Activated CD8-positive, alpha-beta memory T cell treated with anti-CD3 and anti-CD28 coated beads, Interleukin-2, amount 50 U/mL, for 24 hours (primary cell): ENCODE results near the gene MCAT.

Experiments used
- DNase-seq: peaks from one replicate; pipeline ENCODE4 v3.0.0-alpha.2; 2020; ENCODE audit errors: extremely low read depth

MCAT gene

GRCh38 chr22:43172191-43172590 lies 29.0 kb upstream of the MCAT start:
- DNase-seq = no peak

- DNase-seq = no peak
These were observed 28.4 kb upstream of the MCAT start for GRCh38 chr22:43171607-43172006.

DNA sequence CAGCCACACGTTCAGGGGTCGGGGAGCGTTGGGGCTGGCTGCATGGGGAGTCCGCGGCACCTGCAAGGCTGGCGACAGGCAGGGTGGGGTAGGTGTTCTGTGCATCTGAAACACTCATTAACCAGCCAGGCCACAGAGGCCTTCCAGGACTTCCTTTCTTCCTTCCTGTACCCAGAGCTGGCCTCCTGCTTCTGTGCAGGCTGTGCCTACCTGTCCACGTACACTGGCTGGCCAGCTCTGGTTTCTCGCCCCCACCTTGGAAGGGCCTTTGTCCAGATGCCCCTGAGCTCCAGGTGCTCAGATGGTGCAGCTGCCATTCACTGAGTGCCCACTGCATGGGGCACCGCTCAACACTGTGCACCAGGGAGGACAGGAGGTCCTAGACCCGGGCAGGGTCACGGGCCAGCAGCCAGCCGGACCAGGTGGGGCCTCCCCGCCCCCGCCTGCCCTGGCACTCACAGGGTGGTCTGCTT lies 27.9 kb upstream of the MCAT start:
- DNase-seq = no peak

DNA sequence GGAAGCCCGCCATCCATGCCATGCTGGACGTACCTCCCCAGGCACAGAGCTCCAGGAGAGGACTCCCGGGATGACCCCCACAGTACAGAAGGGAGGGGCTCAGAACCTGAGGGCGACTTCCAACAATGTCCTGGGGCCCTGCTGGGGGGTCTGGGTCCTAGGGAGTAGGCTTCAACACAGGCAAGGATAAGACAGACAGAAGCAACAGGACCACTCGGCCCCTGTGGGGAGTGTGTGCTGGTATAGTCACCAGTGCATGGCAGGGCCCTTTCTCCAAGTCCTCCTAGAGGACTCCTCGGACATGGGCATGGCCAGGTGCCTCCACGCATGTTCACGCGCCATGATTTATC lies 26.9 kb upstream of the MCAT start:
- no peak for DNase-seq

GRCh38 chr22:43169310-43170130 lies 26.3 kb upstream of the MCAT start:
- no peak for DNase-seq

DNA sequence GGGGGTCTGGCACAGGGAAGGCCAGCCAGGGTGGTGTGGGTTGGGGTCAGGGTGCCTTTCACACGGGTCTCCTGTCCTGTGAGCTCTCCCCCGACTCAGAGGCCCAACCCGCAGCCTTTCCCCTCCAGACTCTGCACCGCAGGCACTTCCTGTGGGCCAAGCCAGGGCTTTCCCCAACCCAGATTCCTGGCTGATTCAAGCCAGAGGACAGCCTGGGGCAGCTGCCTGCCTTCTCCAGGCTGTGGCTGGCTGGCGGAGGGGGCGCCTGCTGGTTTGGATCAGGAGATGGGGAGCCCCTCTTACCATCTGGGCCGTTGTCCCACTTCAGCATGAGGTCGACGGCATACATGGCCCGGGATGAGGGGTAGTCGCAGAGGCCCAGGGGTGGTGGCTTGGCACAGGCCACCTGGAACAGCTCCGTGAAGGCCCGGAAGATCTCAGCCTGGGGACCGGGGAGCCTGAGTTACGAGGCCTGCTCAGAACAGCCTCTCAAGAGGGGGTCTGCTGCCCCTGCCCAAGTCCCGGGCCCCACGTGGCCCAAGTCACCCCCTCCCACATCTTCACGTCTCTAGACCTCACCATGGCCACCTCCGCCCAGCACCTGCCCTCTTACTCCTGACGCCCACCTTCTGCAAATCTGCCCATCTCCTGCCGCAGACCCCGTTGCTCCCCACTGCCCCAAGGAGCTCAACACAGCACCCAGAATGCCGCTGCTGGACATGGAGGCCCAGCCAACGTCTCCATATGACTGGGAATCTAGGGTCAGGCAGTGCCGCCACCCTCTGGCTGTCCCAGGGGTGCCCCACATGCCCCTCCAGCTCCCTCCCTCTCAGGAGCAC lies 25.5 kb upstream of the MCAT start:
- no peak for DNase-seq

DNA sequence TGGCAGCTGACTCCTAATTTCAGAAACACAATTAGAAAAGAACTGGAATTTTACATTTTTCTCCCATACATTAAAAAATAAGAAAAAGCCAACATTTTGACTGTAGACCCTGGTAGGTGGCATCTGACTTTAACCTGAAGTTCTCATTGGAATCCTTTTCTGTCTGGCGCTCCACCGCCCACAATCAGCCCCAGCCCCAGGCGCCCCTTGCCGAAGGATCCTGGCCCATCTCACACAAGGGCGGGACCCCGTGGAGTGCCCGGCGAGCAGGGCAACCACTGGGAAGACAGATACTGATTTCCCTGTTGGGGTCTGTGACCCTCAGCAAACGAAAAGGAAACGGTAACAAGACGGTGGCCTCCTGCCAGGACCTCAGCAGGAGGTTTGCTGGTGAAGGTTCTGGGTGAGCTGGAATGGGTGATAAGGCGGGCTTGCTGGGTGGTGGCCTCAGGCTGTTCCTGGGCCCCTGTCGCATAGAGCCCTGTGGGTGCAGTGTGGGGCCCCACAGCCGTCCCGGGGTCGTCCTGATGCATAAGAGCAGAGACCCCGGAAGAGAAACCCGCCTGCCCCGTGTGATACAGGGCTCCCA lies 23.9 kb upstream of the MCAT start:
- no peak for DNase-seq

DNA sequence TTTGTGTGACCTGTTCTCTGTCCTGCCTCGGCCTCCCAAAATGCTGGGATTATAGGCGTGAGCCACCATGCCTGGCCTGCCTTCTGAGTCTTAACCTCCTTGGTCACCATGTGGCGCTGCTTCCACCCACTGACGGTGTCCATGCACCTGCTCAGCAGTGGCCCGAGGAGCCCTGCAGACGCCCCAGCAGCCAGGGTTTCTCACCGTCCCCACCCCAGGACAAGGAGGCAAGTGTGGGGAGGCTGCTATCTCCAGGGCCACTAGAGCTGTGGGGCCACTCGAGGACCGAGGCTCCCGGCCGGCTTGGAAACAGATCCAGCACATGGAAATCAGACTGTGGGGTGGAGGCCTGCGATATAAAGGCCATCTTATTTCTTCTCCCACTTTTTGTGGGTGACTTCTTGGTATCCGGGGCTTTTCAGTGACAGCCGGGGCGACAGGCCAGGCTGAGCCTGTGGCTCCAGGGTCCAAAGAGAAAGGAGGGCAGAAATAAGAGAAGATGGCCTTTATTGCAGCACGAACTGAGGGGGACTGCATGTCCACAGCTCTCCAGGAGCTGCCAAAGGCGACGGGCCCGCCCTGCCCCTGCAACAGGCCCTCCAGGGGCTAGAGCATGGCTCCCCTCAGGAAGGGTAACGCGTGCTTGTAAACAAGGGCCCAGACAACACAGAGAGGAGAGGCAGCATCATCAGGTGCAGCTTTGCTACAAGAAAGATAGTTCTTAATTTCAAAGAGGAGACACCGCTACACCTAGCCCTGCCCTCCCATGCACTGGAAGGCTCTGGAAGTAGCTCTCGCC lies 23.1 kb upstream of the MCAT start:
- DNase-seq = no peak

DNA sequence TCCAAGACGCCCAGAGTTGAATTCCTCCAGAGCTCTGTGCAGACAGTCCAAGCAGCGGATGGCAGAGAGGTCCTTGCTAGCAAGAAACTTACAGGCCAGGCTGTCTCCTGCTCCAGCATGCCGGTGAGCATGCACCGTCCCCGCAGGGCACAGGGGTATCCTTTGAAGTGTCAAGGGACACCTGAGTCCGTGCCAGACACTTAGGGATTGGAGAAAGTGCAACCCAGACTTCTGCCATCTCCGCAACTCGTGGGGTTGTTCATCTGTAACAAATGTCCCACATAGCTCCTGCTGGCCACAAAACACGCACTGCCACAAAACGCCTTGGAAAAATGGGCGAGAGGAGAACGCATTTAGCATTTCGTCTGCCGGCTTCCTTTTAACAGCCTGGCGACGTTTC lies 21.4 kb upstream of the MCAT start:
- no peak for DNase-seq

DNA sequence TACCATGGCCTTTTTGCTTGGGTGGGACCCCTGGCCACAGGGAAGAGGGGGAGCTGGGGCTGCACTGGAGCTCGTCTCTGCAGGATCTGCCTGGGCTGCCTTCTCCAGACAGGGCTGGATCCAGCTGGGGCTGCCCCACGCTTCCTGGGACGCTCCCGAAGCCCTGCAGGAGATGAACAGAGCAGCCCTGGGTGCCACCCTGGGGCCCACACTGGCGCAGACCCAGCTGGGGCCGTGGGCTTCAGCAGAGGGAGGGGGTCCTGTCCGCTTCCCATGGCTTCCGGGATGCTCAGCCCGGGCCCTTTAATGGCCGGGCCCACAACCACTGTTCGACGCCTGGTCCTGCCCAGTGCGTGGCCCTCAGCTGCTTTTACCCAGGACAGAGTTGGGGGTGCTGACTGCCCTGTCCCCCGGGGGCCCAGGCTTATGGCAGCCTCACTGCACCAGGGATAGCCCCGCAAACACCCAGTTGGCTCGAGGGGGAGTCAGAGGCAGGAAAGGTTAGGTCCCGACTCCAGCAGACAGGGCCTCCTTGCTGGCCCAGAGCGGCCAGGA lies 20.1 kb upstream of the MCAT start:
- no peak for DNase-seq

GRCh38 chr22:43162412-43163150 lies 19.4 kb upstream of the MCAT start:
- DNase-seq = no peak

- DNase-seq = no peak
These were observed 17.4 kb upstream of the MCAT start for GRCh38 chr22:43160497-43161126.

DNA sequence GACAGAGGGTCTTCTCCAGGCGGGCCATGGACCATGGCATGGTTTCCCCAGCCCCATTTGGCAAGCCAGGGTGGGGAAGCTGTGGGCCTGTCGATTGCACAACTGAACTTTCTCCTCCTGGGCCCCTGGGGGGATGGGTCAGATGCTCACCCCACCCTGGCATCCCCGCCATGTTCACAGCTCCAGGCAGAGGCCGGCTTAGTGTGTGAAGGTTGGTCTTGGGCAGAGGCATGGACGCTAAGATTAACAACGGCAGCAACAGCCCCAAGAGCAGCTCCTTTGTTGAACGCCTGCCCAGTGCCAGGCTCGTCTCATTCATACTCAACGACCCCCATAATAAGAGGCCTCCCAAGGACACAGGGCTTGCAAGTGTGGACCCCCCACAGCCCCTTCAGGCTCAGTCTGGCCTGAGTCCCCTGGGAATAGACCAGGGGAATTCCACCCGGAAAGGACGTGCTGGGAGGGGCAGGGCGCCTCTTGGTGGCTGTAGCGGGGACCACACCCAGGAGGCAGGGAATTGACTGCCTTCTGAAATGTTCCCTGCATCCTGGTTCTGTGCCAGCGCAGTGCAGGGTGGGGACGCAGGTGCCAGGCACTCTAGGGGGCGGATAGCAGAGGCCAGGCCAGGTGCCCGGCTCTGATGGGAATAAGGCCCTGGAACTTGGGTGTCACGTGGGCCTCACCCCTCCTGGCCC lies 16.4 kb upstream of the MCAT start:
- DNase-seq = no peak

DNA sequence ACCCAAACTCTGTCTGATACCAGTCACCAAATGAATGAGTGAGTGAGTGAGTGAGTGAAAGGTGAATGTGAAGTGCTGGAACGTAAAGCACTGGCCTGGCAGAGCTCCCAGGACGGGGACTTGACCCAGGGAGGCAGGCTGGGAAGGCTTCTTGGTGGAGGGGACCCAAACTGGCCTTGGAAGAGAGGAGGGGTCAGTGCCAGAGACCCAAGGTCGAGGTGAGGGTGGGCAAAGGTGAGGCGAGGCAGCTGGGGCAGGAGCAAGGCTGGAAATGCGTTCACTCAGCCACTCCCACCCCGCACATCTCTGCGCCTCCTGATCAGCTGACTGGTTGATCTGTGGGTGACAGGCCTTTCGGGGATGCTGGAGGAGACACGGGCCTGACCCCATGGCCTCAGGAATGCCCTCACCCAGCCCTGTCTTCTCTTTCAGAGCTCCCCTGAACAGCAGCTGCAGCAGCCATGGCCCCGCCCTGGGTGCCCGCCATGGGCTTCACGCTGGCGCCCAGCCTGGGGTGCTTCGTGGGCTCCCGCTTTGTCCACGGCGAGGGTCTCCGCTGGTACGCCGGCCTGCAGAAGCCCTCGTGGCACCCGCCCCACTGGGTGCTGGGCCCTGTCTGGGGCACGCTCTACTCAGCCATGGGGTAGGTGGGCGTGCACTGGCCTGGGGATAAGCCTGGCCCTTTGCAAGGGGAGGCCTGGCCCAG lies 15.7 kb upstream of the MCAT start:
- DNase-seq = no peak

GRCh38 chr22:43157874-43158546 lies 14.8 kb upstream of the MCAT start:
- DNase-seq = no peak

DNA sequence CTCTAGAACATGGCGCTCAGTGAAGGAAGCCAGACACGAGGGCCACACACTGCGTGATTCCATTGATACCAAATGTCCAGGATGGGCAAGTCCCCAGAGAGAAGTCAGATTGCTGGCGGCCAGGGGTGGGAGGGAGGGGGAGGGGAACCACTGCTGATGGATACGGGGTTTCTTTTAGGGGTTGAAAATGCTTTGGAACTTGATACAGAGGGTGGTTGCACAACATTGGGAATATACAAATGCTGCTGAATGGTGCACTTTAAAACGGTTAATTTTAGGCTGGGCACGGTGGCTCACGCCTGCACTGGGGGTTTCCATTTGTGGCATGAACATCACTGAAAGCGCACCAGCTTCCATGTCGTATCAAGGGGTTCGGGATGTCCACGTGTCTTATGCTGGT lies 13.2 kb upstream of the MCAT start:
- no peak for DNase-seq

GRCh38 chr22:43155789-43156188 lies 12.6 kb upstream of the MCAT start:
- no peak for DNase-seq

DNA sequence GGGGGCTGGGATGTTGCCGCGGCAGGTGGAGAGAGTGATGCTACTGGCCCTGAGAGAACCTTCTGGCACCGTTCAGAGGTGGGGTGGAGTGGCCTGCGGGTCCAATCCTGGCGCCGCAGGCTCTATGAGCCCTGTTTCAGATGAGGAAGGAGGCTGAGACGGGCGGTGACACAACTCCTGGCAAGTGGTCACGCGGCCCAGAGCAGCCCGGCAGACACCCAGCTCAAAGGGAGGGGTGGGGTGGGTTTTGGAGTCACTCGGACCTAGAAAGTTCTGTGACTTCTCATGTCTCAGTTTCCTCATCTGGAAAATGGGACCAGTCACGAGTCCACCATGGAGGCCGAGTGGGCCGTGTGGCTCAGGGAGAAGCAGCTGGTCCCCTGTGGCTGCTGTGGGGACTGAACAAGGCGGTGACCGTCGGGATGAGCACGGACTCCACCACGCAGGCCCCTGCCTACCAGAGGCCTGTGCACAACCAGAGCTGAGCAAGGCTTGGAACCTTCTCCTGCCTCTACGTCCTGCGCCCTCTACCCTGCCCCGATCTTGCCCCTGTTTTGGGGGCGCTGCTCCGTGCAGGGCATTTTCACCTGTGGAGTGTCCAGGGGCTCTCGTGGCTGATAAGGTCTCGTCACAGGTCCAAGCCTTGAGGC lies 11.8 kb upstream of the MCAT start:
- no peak for DNase-seq
